HUES6 (cell line): Measurements from ENCODE around the gene HKDC1.
A peak's percentile ranks its signal among the peaks of the same experiment; 100 is the strongest.
"Not testable (repeated sequence)": the region's sequence is repeated elsewhere in the genome, so short reads cannot be mapped to it uniquely, and the experiment has no call there.

ENCODE experiments used
- H3K27ac ChIP-seq: 2 replicates; pipeline ENCODE4 v1.7.0; 2013; ENCODE audit warnings: low read depth, mild to moderate bottlenecking, low read length, inconsistent platforms
- H3K27me3 ChIP-seq: 2 replicates; pipeline ENCODE4 v1.6.1; 2013; ENCODE audit warnings: low read length; ENCODE audit not compliant: control insufficient read depth, insufficient read depth
- H3K36me3 ChIP-seq: 2 replicates; pipeline ENCODE4 v1.6.1; 2013; ENCODE audit warnings: low read length; ENCODE audit not compliant: control insufficient read depth, insufficient read depth
- H3K4me1 ChIP-seq: 2 replicates; pipeline ENCODE4 v1.6.1; 2013; ENCODE audit warnings: low read length; ENCODE audit not compliant: control insufficient read depth, insufficient read depth
- H3K4me3 ChIP-seq: 2 replicates; pipeline ENCODE4 v1.5.1; 2013; ENCODE audit warnings: low read depth, low read length
- H3K9ac ChIP-seq: one replicate; pipeline ENCODE4 v1.6.1; 2013; ENCODE audit warnings: mild to moderate bottlenecking, low read length
- H3K9me3 ChIP-seq: 2 replicates; pipeline ENCODE4 v1.6.1; 2013; ENCODE audit warnings: low read depth, low read length; ENCODE audit not compliant: control insufficient read depth, insufficient read depth

Gene HKDC1

DNA sequence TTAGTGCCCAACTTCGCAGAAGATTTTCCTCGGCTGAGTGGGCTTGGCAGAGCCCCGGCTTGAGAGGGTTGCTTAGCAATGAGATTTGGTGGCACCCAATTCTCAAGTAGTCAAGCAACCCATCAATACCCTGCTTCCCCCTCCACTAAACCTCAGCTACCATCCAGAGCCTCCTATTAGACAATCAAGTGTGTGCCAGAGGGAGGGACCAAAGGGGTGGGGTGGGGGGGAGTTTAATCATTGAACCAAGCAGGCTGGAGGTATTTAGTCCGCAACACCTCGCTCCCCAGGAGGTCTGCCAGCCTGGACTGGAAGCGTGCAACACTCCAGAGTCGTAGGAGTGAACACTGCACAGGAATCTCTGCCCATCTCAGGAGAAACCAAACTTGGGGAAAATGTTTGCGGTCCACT lies at the start of gene HKDC1:
Gene HKDC1 (plus strand): TSS at position 292 of the 411 bp plus-strand sequence. CDS start 104 bp downstream, at position 396.
- H3K36me3 ChIP-seq, result no peaks in the 10 kb centered on the region
- H3K9me3 ChIP-seq, result no peaks in the 10 kb centered on the region
- H3K9ac ChIP-seq, result no peak within 1 kb of the TSS
- no peak within 1 kb of the TSS for H3K27ac ChIP-seq
- H3K4me1 ChIP-seq, result peaks cover 9% of the 10 kb centered on the region
- H3K27me3 ChIP-seq, result no peaks in the 10 kb centered on the region
- H3K4me3 ChIP-seq, result no peak within 1 kb of the TSS

DNA sequence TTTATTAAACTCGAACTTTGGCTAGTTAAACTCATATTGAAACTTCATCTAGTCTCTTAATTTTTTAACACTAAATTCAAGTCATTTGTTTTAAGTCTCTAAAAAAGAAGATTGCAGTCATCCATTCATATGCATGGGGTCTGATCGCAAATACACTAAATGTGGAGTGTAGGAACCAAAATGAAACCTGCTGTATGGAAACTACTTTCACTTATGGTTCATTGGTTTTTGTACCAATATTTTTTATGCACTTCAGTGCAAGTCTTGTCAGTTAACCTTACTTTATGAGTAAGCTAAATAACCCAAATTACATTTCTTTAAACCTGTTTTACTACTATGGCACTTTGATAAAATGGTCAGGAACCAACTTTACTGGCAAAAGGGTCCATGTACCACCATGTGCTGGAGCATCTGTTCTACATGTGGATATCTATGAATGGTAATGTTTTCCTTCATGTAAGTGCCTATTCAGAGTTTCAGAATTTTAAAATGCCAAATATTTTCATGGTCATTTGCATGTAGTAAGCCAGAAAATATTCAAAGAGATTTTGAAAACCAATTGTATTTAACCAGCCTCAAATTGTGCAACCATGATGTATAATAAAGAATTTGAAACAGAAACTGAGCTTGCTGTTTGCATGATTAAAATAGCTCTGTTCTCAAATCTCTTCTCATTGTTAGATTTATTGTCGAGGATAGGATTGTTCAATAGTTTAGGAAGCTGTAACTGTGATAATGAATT lies 47.7 kb upstream of the HKDC1 start:
- H3K9ac ChIP-seq, result no peak overlapping the region
- H3K27ac ChIP-seq, result no peak overlapping the region
- no peaks in the 10 kb centered on the region for H3K9me3 ChIP-seq
- H3K4me3 ChIP-seq, result no peak overlapping the region
- H3K4me1 ChIP-seq, result no peaks in the 10 kb centered on the region
- H3K27me3 ChIP-seq, result no peaks in the 10 kb centered on the region
- H3K36me3 ChIP-seq, result peaks cover 23% of the 10 kb centered on the region

- H3K9ac ChIP-seq, H3K9me3 ChIP-seq, H3K4me3 ChIP-seq, H3K27ac ChIP-seq, H3K4me1 ChIP-seq, H3K27me3 ChIP-seq: not testable (repeated sequence)
- peaks cover 12% of the 10 kb centered on the region for H3K36me3 ChIP-seq
Measured at GRCh38 chr10:69175326-69175725, 44.8 kb upstream of the HKDC1 start.

DNA sequence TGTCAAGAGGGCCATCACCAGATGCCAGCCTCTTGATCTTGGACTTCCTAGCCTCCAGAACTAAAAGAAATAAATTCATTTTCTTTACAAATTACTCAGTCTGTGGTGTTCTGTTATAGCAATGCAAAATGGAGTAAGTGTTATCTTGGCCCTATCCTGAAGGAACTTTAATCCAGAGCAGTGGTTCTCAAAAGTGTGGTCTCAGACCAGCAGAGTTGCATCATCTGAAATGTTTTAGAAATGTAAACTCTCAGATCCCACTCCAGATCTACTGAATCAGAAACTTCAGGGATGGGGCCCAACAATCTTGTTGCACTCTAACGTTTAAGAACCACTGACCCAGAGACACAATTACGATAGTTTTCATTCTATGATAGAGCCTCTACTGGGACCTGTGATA lies 43.3 kb upstream of the HKDC1 start:
- H3K27me3 ChIP-seq, result no peaks in the 10 kb centered on the region
- peaks cover 6% of the 10 kb centered on the region for H3K4me1 ChIP-seq
- no peak overlapping the region for H3K4me3 ChIP-seq
- no peak overlapping the region for H3K9ac ChIP-seq
- no peaks in the 10 kb centered on the region for H3K9me3 ChIP-seq
- no peak overlapping the region for H3K27ac ChIP-seq
- peaks cover 7% of the 10 kb centered on the region; the same call in 1 of the 2 replicates for H3K36me3 ChIP-seq

GRCh38 chr10:69179089-69179742 lies 40.9 kb upstream of the HKDC1 start:
- Histone ChIP-seq H3K4me3 (peak overlapping the region; percentile 89), H3K36me3 (peaks cover 7% of the 10 kb centered on the region), H3K9ac (peak overlapping the region; percentile 91), H3K27me3 (no peaks in the 10 kb centered on the region), H3K4me1 (peaks cover 6% of the 10 kb centered on the region), H3K27ac (peak overlapping the region; percentile 91; the same call in 1 of the 2 replicates), H3K9me3 (no peaks in the 10 kb centered on the region)

DNA sequence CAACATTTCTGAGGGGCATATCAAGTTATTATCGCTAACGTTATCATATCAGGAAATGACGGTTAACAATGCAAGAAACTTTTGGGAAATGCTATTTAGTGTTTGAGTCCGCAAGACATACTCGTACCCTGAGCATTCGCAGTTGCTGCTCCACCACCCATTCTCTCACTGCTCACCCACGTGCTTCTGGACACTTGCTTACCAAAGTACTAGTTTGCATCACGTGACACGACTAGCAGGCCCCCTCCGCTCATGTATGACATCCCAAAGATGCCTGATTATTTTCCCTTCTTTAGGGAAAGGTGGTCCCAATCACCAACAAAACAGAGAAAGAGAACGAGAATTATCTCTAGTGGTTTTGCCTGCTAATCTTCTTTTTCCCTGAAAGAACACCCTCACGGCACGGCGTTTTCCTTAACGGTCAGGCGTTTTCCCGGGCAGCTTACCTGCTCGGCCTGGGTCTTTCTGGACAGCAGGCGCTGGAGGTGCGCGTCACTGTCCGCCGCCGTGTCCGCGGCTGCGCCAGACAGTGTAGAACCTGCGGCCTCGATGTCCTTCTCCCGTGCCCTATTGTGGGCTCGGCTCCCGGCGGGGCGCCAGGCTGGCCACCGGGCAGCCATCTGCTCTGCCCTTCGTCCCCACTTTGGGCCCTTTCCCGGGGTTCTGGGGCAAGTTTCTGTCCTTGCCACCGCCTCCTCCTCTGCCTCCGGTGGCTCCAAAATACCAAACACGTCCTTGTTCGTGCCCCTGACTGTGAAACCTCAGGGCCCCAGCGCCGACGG lies 40.2 kb upstream of the HKDC1 start, which contains the start of gene SUPV3L1:
Gene SUPV3L1 (plus strand): TSS at position 492 of the 782 bp plus-strand sequence. CDS start 58 bp downstream, at position 550.
- Histone ChIP-seq H3K9ac (peak within 1 kb of the TSS; percentile 91), H3K4me1 (peaks cover 6% of the 10 kb centered on the region), H3K27me3 (no peaks in the 10 kb centered on the region), H3K9me3 (no peaks in the 10 kb centered on the region), H3K36me3 (peaks cover 7% of the 10 kb centered on the region), H3K4me3 (peak within 1 kb of the TSS; percentile 89), H3K27ac (peak within 1 kb of the TSS; percentile 91)

GRCh38 chr10:69180525-69181204 lies 39.5 kb upstream of the HKDC1 start:
- H3K4me1 ChIP-seq, result peaks cover 6% of the 10 kb centered on the region
- peaks cover 7% of the 10 kb centered on the region for H3K36me3 ChIP-seq
- peak overlapping the region; percentile 91 for H3K27ac ChIP-seq
- no peaks in the 10 kb centered on the region for H3K9me3 ChIP-seq
- no peaks in the 10 kb centered on the region for H3K27me3 ChIP-seq
- H3K4me3 ChIP-seq, result peak overlapping the region; percentile 89
- peak overlapping the region; percentile 91 for H3K9ac ChIP-seq

DNA sequence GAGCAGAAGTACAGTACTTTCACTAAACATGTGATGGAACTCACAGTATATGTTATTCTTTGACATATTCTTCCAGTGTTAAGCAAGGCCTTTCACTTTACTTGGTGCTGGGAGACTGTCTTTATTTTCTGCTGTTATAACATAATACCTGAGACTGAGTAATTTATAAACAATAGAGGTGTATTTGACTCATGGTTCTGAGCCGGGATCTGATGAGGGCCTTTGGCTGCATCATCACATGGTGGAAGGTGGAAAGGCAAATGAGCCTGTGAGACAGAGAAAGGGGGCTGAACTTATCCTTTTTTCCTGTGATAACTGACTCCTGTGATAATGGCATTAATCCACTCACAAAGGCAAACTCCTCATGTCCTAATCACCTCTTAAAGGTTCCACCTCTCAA lies 38.7 kb upstream of the HKDC1 start:
- Histone ChIP-seq H3K36me3 (peaks cover 15% of the 10 kb centered on the region), H3K27ac (no peak overlapping the region), H3K9me3 (no peaks in the 10 kb centered on the region), H3K27me3 (no peaks in the 10 kb centered on the region), H3K9ac (peak overlapping the region; percentile 91), H3K4me3 (peak overlapping the region; percentile 89), H3K4me1 (peaks cover 6% of the 10 kb centered on the region)

DNA sequence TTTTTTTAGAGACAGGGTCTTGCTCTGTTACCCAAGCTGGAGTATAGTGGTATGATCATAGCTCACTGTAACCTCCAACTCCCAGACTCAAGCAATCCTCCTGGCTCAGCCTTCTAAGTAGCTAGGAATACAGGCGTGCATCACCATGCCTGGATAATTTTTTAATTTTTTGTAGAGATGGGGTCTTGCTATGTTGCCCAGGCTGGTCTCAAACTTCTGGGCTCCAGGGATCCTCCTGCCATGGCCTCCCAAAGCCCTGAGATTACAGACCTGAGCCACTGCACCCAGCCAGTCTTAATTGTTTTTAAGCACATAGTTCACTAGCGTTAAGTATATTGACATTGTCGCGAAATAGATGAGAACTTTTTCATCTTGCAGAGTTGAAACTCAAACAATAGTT lies 38.1 kb upstream of the HKDC1 start:
- peaks cover 20% of the 10 kb centered on the region for H3K36me3 ChIP-seq
- no peak overlapping the region for H3K27ac ChIP-seq
- peaks cover 6% of the 10 kb centered on the region for H3K4me1 ChIP-seq
- H3K9ac ChIP-seq, result no peak overlapping the region
- no peaks in the 10 kb centered on the region for H3K27me3 ChIP-seq
- no peak overlapping the region for H3K4me3 ChIP-seq
- no peaks in the 10 kb centered on the region for H3K9me3 ChIP-seq

DNA sequence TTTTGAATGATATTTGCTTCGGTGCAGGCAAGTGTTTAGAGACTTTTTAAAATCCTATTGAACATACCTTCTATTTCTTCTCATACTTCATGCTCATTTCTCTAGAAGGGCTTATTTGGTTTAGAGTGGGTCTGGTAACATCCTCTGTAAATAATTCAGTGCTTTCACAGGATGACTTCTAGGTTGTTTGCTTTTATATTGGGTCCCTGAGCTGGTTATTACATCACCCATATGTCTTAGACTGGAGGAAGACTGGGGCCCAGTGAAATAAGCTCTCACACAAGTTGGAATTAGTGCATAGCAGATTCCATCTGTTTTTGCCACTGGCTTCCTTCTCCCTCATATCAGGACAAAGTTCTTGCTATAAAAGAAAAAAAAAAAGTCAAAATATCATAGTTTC lies 33.6 kb upstream of the HKDC1 start:
- Histone ChIP-seq H3K4me1 (0 out of 2 replicates have a peak, but pooled peaks cover under 1% of the 10 kb centered on the region), H3K9ac (no peak overlapping the region), H3K4me3 (no peak overlapping the region), H3K27me3 (no peaks in the 10 kb centered on the region), H3K9me3 (no peaks in the 10 kb centered on the region), H3K27ac (no peak overlapping the region), H3K36me3 (peaks cover 61% of the 10 kb centered on the region)
